IPS DF 6.9 (cell line): ENCODE data around the gene MED12.
"Not testable (repeated sequence)": the region's sequence is repeated elsewhere in the genome, so short reads cannot be mapped to it uniquely, and the experiment has no call there.

Experiments used
- DNase-seq: peaks from one replicate; pipeline ENCODE4 v3.0.0-alpha.2; 2013; ENCODE audit warnings: low read depth, low spot score
- H3K27ac ChIP-seq: one replicate; pipeline ENCODE4 v1.5.1; 2013; ENCODE audit warnings: low read length, control low read depth
- H3K27me3 ChIP-seq: 2 replicates; pipeline ENCODE4 v1.6.1; 2013; ENCODE audit warnings: mild to moderate bottlenecking, low read length; ENCODE audit not compliant: control insufficient read depth, insufficient read depth
- H3K36me3 ChIP-seq: 2 replicates; pipeline ENCODE4 v1.6.1; 2013; ENCODE audit warnings: low read length; ENCODE audit not compliant: control insufficient read depth, insufficient read depth
- H3K4me1 ChIP-seq: 2 replicates; pipeline ENCODE4 v1.6.1; 2013; ENCODE audit warnings: low read length; ENCODE audit not compliant: control insufficient read depth, insufficient read depth
- H3K4me3 ChIP-seq: 2 replicates; pipeline ENCODE4 v1.5.1; 2013; ENCODE audit warnings: mild to moderate bottlenecking, low read length
- H3K9me3 ChIP-seq: 2 replicates; pipeline ENCODE4 v1.6.1; 2013; ENCODE audit warnings: low read length, inconsistent platforms; ENCODE audit not compliant: control insufficient read depth, insufficient read depth
- WGBS: extraction: QIAGEN DNeasy Blood & Tissue Kit; methylation state at CpG from one replicate; pipeline ENCODE4 v1.1.7; 2013; ENCODE audit warnings: mixed read lengths, missing lambda C conversion rate; ENCODE audit not compliant: insufficient read length, insufficient coverage; 5-methylcytosine and 5-hydroxymethylcytosine counted together

MED12 gene

GRCh38 chrX:71174795-71175194 is 56.4 kb downstream of the MED12 start:
- H3K4me1 ChIP-seq, result peaks cover 2% of the 10 kb centered on the region; the same call in 1 of the 2 replicates
- no peaks in the 10 kb centered on the region for H3K36me3 ChIP-seq
- H3K9me3 ChIP-seq, result no peaks in the 10 kb centered on the region
- no peak overlapping the region for H3K27ac ChIP-seq
- no CpG with 5 or more reads among the region's 1 CpG for WGBS
- DNase-seq, result no peak
- no peak overlapping the region for H3K4me3 ChIP-seq
- no peaks in the 10 kb centered on the region for H3K27me3 ChIP-seq

- DNase-seq, result no peak
- no CpG with 5 or more reads among the region's 5 CpGs for WGBS
- Histone ChIP-seq H3K4me3 (no peak overlapping the region), H3K4me1 (peaks cover 2% of the 10 kb centered on the region; the same call in 1 of the 2 replicates), H3K9me3 (no peaks in the 10 kb centered on the region), H3K27me3 (no peaks in the 10 kb centered on the region), H3K36me3 (no peaks in the 10 kb centered on the region), H3K27ac (no peak overlapping the region)
Measured at GRCh38 chrX:71175531-71175930, 57.1 kb downstream of the MED12 start.

DNA sequence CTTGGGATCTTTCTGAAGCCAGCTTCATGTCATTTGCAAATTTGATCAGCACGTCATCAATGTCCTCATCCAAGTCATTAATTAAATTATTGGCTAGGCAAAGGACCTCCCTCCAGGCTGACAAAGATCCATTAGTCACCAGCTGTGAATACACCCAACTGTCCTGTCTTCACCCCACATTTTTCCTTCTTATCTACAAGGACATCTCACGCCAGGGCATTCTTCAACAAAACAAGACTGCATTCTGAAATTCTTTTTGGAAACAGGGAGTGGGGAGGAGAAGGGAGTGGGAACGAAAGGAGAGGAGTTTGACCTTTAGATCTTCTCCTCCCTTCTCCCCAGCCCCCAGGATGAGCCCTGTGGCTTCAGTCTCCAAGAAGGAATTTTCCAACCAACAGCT is 58.9 kb downstream of the MED12 start:
- H3K4me3 ChIP-seq, result no peak overlapping the region
- H3K9me3 ChIP-seq, result no peaks in the 10 kb centered on the region
- no peaks in the 10 kb centered on the region for H3K36me3 ChIP-seq
- H3K27me3 ChIP-seq, result no peaks in the 10 kb centered on the region
- DNase-seq, result no peak
- WGBS, result no CpG with 5 or more reads among the region's 3 CpGs
- no peak overlapping the region for H3K27ac ChIP-seq
- H3K4me1 ChIP-seq, result no peaks in the 10 kb centered on the region

DNA sequence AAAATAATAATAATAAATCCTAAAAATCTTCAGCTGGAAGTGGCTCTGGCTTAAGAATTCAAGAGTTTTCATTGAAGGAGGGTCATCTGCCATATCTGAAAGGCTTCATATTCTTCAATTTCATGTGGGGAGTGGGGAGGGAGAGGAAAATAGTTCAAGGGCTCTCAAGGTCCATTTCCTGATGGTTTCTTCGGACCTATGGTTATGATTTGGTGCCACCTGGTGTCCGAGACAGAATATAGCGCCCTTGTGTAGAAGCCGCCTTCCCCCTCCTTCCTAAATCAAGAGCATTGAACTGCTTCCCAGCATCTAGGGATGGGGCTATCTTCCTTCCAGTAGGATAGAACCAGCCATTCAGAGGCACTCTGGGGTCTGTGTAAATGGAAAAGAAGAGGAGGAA is 60.5 kb downstream of the MED12 start:
- no peak overlapping the region for H3K4me3 ChIP-seq
- no peaks in the 10 kb centered on the region for H3K27me3 ChIP-seq
- H3K27ac ChIP-seq, result no peak overlapping the region
- H3K9me3 ChIP-seq, result no peaks in the 10 kb centered on the region
- no peaks in the 10 kb centered on the region; the same call in 1 of the 2 replicates for H3K4me1 ChIP-seq
- H3K36me3 ChIP-seq, result no peaks in the 10 kb centered on the region
- no peak for DNase-seq
- WGBS, result no CpG with 5 or more reads among the region's 4 CpGs

DNA sequence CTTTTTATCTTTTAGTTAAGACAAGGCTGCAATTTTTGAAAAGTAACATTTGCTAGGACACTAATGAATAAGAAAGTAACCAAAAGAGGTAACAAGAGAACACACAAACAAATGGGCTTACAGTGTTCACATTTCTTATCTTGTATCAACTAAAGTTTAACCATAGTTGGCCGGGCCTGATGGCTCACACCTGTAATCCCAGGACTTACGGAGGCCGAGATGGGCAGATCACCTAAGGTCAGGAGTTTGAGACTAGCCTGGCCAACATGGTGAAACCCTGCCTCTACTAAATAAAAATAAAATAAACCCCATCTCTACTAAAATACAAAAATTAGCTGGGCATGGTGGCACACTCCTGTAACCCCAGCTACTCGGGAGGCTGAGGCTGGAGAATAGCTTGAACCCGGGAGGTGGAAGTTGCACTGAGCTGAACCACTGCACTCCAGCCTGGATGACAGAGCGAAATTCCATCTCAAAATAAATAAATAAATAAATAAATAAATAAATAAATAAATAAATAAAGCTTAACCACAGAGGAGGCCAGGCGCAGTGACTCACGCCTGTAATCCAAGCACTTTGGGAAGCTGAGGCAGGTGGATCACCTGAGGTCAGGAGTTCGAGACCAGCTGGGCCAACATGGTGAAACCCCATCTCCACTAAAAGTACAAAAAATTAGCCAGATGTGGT is 62.3 kb downstream of the MED12 start:
- H3K4me3 ChIP-seq, H3K4me1 ChIP-seq, H3K27ac ChIP-seq, DNase-seq, H3K9me3 ChIP-seq, H3K27me3 ChIP-seq, H3K36me3 ChIP-seq: not testable (repeated sequence)
- no CpG with 5 or more reads among the region's 9 CpGs for WGBS

DNA sequence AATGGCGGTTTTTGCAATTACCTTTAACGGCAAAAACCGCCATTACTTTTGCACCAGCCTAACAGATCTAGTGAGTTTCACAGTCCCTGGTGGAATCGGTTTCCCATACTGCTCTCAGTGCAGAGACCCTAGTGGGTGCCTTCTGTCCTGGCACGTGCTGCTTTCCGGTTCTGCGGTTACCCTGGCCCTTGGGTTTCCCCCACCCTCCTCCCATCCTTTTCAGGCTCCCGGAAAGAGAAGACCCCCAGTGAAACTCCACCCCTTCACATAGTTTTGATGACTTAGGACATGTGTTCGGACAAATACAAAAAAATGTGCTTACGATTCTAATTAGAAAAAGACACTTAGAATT is 63.1 kb downstream of the MED12 start:
- no peaks in the 10 kb centered on the region for H3K9me3 ChIP-seq
- H3K4me3 ChIP-seq, result peak overlapping the region; percentile 30; the same call in 1 of the 2 replicates
- H3K27ac ChIP-seq, result no peak overlapping the region
- no peaks in the 10 kb centered on the region; the same call in 1 of the 2 replicates for H3K4me1 ChIP-seq
- no peaks in the 10 kb centered on the region for H3K36me3 ChIP-seq
- no peaks in the 10 kb centered on the region for H3K27me3 ChIP-seq
- DNase-seq, result no peak
- no CpG with 5 or more reads among the region's 10 CpGs for whole genome bisulfite sequencing

- H3K4me1 ChIP-seq, result no peaks in the 10 kb centered on the region; the same call in 1 of the 2 replicates
- WGBS, result no CpG with 5 or more reads among the region's 42 CpGs
- H3K27ac ChIP-seq, result no peak overlapping the region
- no peaks in the 10 kb centered on the region for H3K27me3 ChIP-seq
- H3K36me3 ChIP-seq, result no peaks in the 10 kb centered on the region
- peak overlapping the region; percentile 30; the same call in 1 of the 2 replicates for H3K4me3 ChIP-seq
- no peaks in the 10 kb centered on the region for H3K9me3 ChIP-seq
- peak; percentile 74 for DNase-seq
Measured at GRCh38 chrX:71181910-71182799, 63.8 kb downstream of the MED12 start.

DNA sequence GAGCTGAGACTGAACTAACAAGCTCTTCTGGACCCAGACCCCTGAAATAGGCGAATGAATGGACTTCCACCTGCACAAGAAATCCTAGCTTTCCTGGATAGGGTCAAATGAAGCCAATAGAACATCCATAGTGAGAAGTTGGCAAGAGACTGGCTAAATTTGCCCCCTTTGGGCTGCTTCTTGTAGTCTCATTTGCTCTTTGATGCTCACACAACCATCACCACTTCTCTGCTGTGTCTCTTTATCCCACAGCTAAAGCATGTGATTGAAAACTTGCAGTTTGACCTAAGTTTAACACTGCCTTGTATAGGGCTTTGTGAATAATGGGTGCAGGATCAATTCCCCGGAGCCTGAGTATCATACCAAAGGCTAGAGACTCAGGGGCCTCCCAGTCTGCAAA is 64.5 kb downstream of the MED12 start:
- no CpG with 5 or more reads among the region's 2 CpGs for WGBS
- Histone ChIP-seq H3K4me3 (no peak overlapping the region), H3K9me3 (no peaks in the 10 kb centered on the region), H3K27ac (no peak overlapping the region), H3K36me3 (no peaks in the 10 kb centered on the region), H3K27me3 (no peaks in the 10 kb centered on the region), H3K4me1 (no peaks in the 10 kb centered on the region; the same call in 1 of the 2 replicates)
- no peak for DNase-seq

- H3K36me3 ChIP-seq, result no peaks in the 10 kb centered on the region
- WGBS, result no CpG with 5 or more reads among the region's 6 CpGs
- H3K4me1 ChIP-seq, result no peaks in the 10 kb centered on the region; the same call in 1 of the 2 replicates
- no peak for DNase-seq
- H3K27me3 ChIP-seq, result no peaks in the 10 kb centered on the region
- H3K4me3 ChIP-seq, result no peak overlapping the region
- H3K27ac ChIP-seq, result no peak overlapping the region
- no peaks in the 10 kb centered on the region for H3K9me3 ChIP-seq
Measured at GRCh38 chrX:71183341-71183740, 64.9 kb downstream of the MED12 start.

DNA sequence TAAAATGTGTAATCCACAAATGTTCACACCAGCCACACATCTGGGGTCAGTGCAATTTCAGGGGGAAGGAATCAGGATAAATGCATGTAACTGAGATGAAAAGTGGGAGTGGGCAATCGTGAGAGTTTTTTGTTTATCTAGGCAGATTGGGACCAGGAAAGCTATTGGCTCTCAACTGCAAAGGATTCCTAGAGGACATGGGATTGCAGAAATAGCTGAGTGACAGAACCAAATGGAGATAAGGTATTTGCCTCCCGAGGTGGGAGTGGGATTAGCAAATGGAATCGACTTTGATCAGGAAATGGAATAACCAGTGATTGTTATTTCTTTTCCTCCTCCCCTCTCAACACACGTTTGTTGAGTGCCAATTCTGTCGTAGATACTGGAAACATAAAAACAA is 65.7 kb downstream of the MED12 start:
- DNase-seq, result no peak
- Histone ChIP-seq H3K36me3 (no peaks in the 10 kb centered on the region), H3K4me1 (no peaks in the 10 kb centered on the region; the same call in 1 of the 2 replicates), H3K27me3 (no peaks in the 10 kb centered on the region), H3K9me3 (no peaks in the 10 kb centered on the region), H3K27ac (no peak overlapping the region), H3K4me3 (no peak overlapping the region)
- WGBS, result no CpG with 5 or more reads among the region's 5 CpGs
